K562 (cell line): ENCODE measurements around the gene LIAS. TPM values are rescaled to one million over a fixed set of nuclear protein-coding genes. Genes with fewer than 3 reads are reported as not detected.

ENCODE experiments used
- CCNT2 ChIP-seq: IDR thresholded peaks from 2 replicates; pipeline ENCODE4 v1.6.1; 2011; ENCODE audit warnings: borderline replicate concordance, low read depth, mild to moderate bottlenecking, moderate library complexity, mixed read lengths, low read length; ENCODE audit not compliant: insufficient read length; ENCODE audit errors: extremely low read depth
- CTBP1 ChIP-seq: fragments of 450-650 bp; IDR thresholded peaks from 2 replicates; pipeline ENCODE4 v1.6.1; 2016; ENCODE audit warnings: borderline replicate concordance
- FOSL1 ChIP-seq: fragments of 200-800 bp; sonication (Bioruptor generic); conservative IDR thresholded peaks from 2 replicates; pipeline ENCODE4 v1.6.1; 2016; ENCODE audit warnings: missing genetic modification characterization, missing compliant biosample characterization
- FOXA1 ChIP-seq: fragments of 450-650 bp; IDR thresholded peaks from 2 replicates; pipeline ENCODE4 v1.6.1; 2016; ENCODE audit warnings: mild to moderate bottlenecking, borderline replicate concordance
- FOXA3 ChIP-seq, 2 experiments: fragments of 450-650 bp in 1 of 2; sonication (generic) in 1 of 2; formaldehyde crosslinking; IDR thresholded peaks in 1 of 2; conservative IDR thresholded peaks in 1 of 2; 2 replicates each; pipeline versions ENCODE4 v1.4.0 to v1.8.0; 2020 to 2022; ENCODE audit warnings: mild to moderate bottlenecking in 2 of 2, missing genetic modification reagents in 1 of 2
- FOXK2 ChIP-seq, 2 experiments: fragments of 450-650 bp; IDR thresholded peaks in 1 of 2; conservative IDR thresholded peaks in 1 of 2; 2 replicates each; pipeline ENCODE4 v1.6.1; 2016; ENCODE audit warnings: low read depth in 2 of 2, mild to moderate bottlenecking in 1 of 2
- HDAC1 ChIP-seq, 2 experiments: fragments of 450-650 bp; IDR thresholded peaks; 2 replicates each; pipeline ENCODE4 v1.6.1; 2016 to 2017; ENCODE audit warnings: inconsistent platforms in 1 of 2, mild to moderate bottlenecking in 1 of 2, moderate library complexity in 1 of 2
- JUND ChIP-seq, 2 experiments: IDR thresholded peaks; 2 replicates in 1 of 2; 3 replicates in 1 of 2; pipeline ENCODE4 v1.6.1; 2011; ENCODE audit warnings: borderline replicate concordance in 2 of 2, low read depth in 2 of 2, low read length in 2 of 2, improper control_type of control experiment in 1 of 2, missing biosample characterization in 1 of 2, missing genetic modification characterization in 1 of 2, missing genetic modification reagents in 1 of 2
- KDM1A ChIP-seq, 2 experiments: fragments of 450-650 bp; IDR thresholded peaks; 2 replicates each; pipeline ENCODE4 v1.6.1; 2016; ENCODE audit warnings: mild to moderate bottlenecking in 2 of 2
- MAFF ChIP-seq: IDR thresholded peaks from 2 replicates; pipeline ENCODE4 v1.6.1; 2012; ENCODE audit warnings: low read length, improper control_type of control experiment
- NBN ChIP-seq: fragments of 450-650 bp; IDR thresholded peaks from 2 replicates; pipeline ENCODE4 v1.6.1; 2016; ENCODE audit warnings: low read depth, mild to moderate bottlenecking
- PCBP2 ChIP-seq: fragments of 200-400 bp; formaldehyde crosslinking; IDR thresholded peaks from 2 replicates; pipeline ENCODE4 v1.6.1; 2018; ENCODE audit warnings: low read length, low read depth, mild to moderate bottlenecking, moderate library complexity; ENCODE audit not compliant: poor library complexity, severe bottlenecking
- RAD21 ChIP-seq, 2 experiments: fragments of 250-450 bp in 1 of 2; fragments of 450-650 bp in 1 of 2; sonication (Bioruptor Pico) in 1 of 2; formaldehyde crosslinking in 1 of 2; IDR thresholded peaks in 1 of 2; conservative IDR thresholded peaks in 1 of 2; 2 replicates each; pipeline versions ENCODE4 v1.4.0 to v1.8.0; 2020 to 2022; ENCODE audit warnings: mild to moderate bottlenecking in 2 of 2, moderate library complexity in 1 of 2
- TGIF2 ChIP-seq: sonication (generic); formaldehyde crosslinking; IDR thresholded peaks from 2 replicates; pipeline ENCODE4 v1.8.1; 2022; ENCODE audit warnings: mild to moderate bottlenecking, missing genetic modification reagents, moderate library complexity
- TOE1 ChIP-seq, 2 experiments: fragments of 450-650 bp in 1 of 2; sonication (generic) in 1 of 2; formaldehyde crosslinking in 1 of 2; IDR thresholded peaks; 2 replicates each; pipeline versions ENCODE4 v1.7.1 to v1.8.0; 2016 to 2022; ENCODE audit warnings: borderline replicate concordance in 2 of 2, mild to moderate bottlenecking in 2 of 2, antibody characterized with exemption in 1 of 2, inconsistent platforms in 1 of 2, low read depth in 1 of 2, missing genetic modification reagents in 1 of 2, moderate library complexity in 1 of 2
- ZBTB8A ChIP-seq: fragments of 450-650 bp; IDR thresholded peaks from 2 replicates; pipeline ENCODE4 v1.6.1; 2018; ENCODE audit warnings: mild to moderate bottlenecking, moderate library complexity; ENCODE audit not compliant: partially characterized antibody
- ZNF324 ChIP-seq: fragments of 250-450 bp; sonication (Bioruptor Pico); IDR thresholded peaks from 2 replicates; pipeline ENCODE4 v1.4.0; 2020; ENCODE audit warnings: mild to moderate bottlenecking
- polyA plus RNA-seq, 8 experiments: library from polyadenylated mRNA; depleted of rRNA in 4 of 8; stranded (reverse) in 5 of 8; unstranded in 3 of 8; fragments of >200 nt; fragmentation: Nextera tagmentation in 2 of 8; fragmentation: Illumina TruSeq in 1 of 8; extraction: Ambion mirVana in 2 of 8; extraction: Trizol in 1 of 8; gene quantifications; 2 replicates each; pipeline versions ENCODE4 v1.2.1 to v1.2.3, GENCODE V29; 2011 to 2014; ENCODE audit warnings: inconsistent platforms in 1 of 8, missing spikeins in 1 of 8
- total RNA-seq, 7 experiments: library from RNA; depleted of rRNA in 6 of 7; stranded (reverse); fragments of >200 nt in 6 of 7; fragmentation: Illumina TruSeq in 2 of 7; extraction: Trizol in 2 of 7; gene quantifications; 2 replicates each; pipeline versions ENCODE4 v1.2.1 to v1.2.3, GENCODE V29; 2011 to 2021; ENCODE audit warnings: low replicate concordance in 1 of 7
- TF ChIP-seq, protein P1 (sequence below): fragments of 450-650 bp; IDR thresholded peaks from 2 replicates; pipeline ENCODE4 v1.6.1; 2016; ENCODE audit warnings: missing biosample characterization, missing genetic modification characterization
- TF ChIP-seq, protein P2 (sequence below): sonication (generic); formaldehyde crosslinking; IDR thresholded peaks from 2 replicates; pipeline ENCODE4 v1.8.0; 2022; ENCODE audit warnings: mild to moderate bottlenecking, low read depth, missing genetic modification reagents
- TF ChIP-seq, protein P3 (sequence below): fragments of 450-650 bp; IDR thresholded peaks from 2 replicates; pipeline ENCODE4 v1.6.1; 2017; ENCODE audit warnings: antibody characterized with exemption, mild to moderate bottlenecking

Gene LIAS
- total and polyA plus RNA-seq, 9 of the 15 experiments (the other 6 are each of a cell fraction or from before 2014, with no cell fraction given): 21.9 to 57.1 (median 42.1) TPM

DNA sequence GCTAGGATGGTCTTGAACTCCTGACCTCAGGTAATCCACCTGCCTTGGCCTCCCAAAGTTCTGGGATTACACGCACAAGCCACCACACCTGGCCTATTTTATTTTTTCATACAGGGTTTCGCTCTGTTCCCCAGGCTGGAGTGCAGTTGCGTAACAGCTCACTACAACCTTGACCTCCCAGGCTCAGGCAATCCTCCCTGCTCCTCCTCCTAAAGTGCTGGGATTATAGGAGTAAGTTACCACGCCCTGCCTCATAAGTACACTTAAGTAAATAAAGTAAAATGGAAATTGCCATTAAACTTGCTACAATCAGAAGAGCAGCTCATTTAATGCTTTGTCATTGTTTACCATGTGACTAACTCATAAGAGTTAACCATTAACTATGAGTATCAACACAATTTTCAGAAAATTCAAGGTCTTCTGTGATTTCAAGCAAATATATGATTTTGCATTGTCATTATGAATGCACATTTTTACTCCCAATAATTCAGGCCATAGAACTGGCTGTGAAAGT lies 56.1 kb downstream of the LIAS start (continued):
- TF ChIP-seq, protein P1, sequence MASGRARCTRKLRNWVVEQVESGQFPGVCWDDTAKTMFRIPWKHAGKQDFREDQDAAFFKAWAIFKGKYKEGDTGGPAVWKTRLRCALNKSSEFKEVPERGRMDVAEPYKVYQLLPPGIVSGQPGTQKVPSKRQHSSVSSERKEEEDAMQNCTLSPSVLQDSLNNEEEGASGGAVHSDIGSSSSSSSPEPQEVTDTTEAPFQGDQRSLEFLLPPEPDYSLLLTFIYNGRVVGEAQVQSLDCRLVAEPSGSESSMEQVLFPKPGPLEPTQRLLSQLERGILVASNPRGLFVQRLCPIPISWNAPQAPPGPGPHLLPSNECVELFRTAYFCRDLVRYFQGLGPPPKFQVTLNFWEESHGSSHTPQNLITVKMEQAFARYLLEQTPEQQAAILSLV (tag): 0 out of 2 replicates have a peak, but pooled peaks have one; percentile 26
- TF ChIP-seq PCBP2 (no peak), NBN (0 out of 2 replicates have a peak, but pooled peaks have one; percentile 46), HDAC1 (IDR thresholded peaks at IDR 0.05) (0 out of 4 replicates have a peak, but pooled peaks of 1 of the 2 experiments have one; percentile 20), FOXK2 (conservative IDR thresholded peaks at IDR 0.05 in 1 of 2, IDR thresholded peaks at IDR 0.05 in 1 of 2; ENCODE audit: low read depth in 2 of 2) (peak; percentile 15 to 25; a peak in 1 of 4 replicates), ZNF324 (CRISPR knock-in tag) (no peak), FOXA3 (CRISPR knock-in tag; conservative IDR thresholded peaks at IDR 0.05 in 1 of 2, IDR thresholded peaks at IDR 0.05 in 1 of 2) (peak; percentile 79 to 89), MAFF (peak; percentile 76), CTBP1 (peak; percentile 29; the same call in 1 of the 2 replicates), TGIF2 (CRISPR knock-in tag) (no peak), FOXA1 (peak; percentile 60; the same call in 1 of the 2 replicates), FOSL1 (0 out of 2 replicates have a peak, but pooled peaks have one; percentile 34), JUND (IDR thresholded peaks at IDR 0.05; ENCODE audit: borderline replicate concordance, low read depth, low read length) (0 out of 2 replicates have a peak, but pooled peaks have one; percentile 10), JUND (tag; IDR thresholded peaks at IDR 0.05; ENCODE audit: borderline replicate concordance, low read depth, low read length) (no peak; the same call in 2 of the 3 replicates), CCNT2 (no peak), ZBTB8A (no peak), TOE1 (IDR thresholded peaks at IDR 0.05; ENCODE audit: borderline replicate concordance) (peak; percentile 35; the same call in 1 of the 2 replicates), TOE1 (CRISPR knock-in tag; IDR thresholded peaks at IDR 0.05; ENCODE audit: borderline replicate concordance, low read depth) (no peak), RAD21 (CRISPR knock-in tag; conservative IDR thresholded peaks at IDR 0.05 in 1 of 2, IDR thresholded peaks at IDR 0.05 in 1 of 2) (no peak), KDM1A (IDR thresholded peaks at IDR 0.05) (peak; percentile 82 to 85; a peak in 3 of 4 replicates)
- TF ChIP-seq, protein P2, sequence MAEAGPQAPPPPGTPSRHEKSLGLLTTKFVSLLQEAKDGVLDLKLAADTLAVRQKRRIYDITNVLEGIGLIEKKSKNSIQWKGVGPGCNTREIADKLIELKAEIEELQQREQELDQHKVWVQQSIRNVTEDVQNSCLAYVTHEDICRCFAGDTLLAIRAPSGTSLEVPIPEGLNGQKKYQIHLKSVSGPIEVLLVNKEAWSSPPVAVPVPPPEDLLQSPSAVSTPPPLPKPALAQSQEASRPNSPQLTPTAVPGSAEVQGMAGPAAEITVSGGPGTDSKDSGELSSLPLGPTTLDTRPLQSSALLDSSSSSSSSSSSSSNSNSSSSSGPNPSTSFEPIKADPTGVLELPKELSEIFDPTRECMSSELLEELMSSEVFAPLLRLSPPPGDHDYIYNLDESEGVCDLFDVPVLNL (CRISPR knock-in tag): no peak
- TF ChIP-seq, protein P3, sequence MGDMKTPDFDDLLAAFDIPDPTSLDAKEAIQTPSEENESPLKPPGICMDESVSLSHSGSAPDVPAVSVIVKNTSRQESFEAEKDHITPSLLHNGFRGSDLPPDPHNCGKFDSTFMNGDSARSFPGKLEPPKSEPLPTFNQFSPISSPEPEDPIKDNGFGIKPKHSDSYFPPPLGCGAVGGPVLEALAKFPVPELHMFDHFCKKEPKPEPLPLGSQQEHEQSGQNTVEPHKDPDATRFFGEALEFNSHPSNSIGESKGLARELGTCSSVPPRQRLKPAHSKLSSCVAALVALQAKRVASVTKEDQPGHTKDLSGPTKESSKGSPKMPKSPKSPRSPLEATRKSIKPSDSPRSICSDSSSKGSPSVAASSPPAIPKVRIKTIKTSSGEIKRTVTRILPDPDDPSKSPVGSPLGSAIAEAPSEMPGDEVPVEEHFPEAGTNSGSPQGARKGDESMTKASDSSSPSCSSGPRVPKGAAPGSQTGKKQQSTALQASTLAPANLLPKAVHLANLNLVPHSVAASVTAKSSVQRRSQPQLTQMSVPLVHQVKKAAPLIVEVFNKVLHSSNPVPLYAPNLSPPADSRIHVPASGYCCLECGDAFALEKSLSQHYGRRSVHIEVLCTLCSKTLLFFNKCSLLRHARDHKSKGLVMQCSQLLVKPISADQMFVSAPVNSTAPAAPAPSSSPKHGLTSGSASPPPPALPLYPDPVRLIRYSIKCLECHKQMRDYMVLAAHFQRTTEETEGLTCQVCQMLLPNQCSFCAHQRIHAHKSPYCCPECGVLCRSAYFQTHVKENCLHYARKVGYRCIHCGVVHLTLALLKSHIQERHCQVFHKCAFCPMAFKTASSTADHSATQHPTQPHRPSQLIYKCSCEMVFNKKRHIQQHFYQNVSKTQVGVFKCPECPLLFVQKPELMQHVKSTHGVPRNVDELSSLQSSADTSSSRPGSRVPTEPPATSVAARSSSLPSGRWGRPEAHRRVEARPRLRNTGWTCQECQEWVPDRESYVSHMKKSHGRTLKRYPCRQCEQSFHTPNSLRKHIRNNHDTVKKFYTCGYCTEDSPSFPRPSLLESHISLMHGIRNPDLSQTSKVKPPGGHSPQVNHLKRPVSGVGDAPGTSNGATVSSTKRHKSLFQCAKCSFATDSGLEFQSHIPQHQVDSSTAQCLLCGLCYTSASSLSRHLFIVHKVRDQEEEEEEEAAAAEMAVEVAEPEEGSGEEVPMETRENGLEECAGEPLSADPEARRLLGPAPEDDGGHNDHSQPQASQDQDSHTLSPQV: peak; percentile 37
